HG03521 (cell line): ENCODE results near the gene RGS16.
A peak's percentile ranks its signal among the peaks of the same experiment; 100 is the strongest.

ENCODE experiments used
- ATAC-seq: cut with Tn5 transposase; IDR thresholded peaks from one replicate; pipeline ENCODE4 v1.9.1; 2021; ENCODE audit warnings: mild to moderate bottlenecking, moderate library complexity; ENCODE audit not compliant: unreplicated experiment

RGS16 gene

DNA sequence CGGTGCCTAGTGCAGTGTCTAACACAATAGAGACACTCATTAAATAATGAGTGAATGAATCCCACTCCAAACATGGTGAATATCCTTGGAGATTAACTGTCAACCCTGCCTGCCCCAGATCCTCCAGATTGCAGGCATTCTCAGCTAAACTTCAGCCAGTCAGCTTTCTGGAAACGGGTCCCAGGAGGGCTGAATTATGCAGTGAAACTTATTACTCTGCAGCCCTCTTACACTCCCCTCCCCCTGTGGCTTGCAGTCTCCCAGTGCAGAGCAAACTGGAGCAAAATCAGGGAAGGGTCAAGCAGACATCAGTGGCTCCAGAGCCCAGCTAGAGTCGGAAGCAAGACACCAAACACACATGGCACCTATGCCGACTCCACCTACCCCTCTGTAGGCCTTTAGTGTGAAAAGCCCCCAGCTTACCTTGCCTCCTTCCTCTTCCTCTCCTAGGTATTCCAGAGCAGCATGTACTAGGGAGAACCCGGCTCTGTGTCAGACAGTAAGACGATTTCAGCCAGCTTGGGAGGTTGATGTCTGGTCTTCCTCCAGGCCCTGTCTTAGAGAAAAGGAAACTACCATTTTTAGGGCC lies 6.5 kb upstream of the RGS16 start:
- no peak for ATAC-seq

DNA sequence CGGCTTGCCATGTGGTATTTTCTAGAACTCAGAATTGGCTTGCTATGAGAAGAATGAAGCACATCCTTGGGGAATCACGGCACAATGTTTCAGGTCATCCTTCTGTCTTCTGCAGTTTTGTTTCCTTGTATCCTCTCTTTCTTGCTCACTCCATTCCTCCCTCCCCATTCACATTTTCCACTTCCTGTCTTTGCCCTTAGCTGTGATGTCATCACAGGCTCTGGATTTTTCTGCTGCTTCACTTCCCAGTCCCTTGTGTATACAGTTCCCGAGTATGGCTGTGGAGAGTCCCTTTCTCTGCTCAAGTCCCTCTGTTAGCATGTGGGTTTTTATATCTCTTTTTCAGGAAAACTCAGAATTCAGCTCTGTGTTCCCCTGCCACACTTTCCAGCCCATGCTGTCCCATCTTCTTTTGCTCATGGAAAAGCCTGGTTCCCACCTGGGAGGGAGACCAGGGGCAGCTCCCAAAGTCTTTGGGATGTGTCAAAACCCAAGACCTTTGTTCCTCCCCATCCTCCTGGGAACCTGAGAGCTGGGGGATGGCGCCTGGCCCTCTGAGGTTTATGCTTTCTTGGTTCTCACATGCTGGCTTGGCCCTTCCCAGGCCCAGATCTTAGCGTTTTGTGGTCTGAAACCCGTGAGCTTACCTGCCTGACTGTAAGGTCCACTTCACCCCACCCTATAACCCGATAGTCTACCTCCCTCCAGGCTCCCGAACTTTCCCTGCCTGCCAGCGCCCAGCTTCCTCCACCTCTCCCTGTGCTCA lies 4.8 kb upstream of the RGS16 start:
- ATAC-seq, result no peak

DNA sequence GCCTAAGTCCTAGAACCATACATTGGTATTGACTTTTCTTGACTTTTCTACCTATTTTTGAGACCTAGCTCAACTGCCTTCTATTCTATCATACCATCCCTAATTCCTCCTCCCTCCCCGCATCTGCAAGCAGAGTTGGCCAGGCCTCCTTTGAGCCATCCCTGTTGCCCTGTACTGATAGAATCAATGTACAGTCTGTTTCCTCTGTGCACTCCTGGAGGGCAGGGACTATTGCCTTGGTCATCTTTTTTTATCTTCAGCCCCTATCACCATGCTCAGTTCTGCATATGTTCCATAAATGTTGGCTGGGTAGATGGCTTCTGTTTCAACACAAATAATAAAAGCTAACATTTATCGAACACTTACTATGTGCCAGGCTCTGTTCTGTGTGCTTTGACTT lies 4.0 kb upstream of the RGS16 start:
- ATAC-seq, result no peak

DNA sequence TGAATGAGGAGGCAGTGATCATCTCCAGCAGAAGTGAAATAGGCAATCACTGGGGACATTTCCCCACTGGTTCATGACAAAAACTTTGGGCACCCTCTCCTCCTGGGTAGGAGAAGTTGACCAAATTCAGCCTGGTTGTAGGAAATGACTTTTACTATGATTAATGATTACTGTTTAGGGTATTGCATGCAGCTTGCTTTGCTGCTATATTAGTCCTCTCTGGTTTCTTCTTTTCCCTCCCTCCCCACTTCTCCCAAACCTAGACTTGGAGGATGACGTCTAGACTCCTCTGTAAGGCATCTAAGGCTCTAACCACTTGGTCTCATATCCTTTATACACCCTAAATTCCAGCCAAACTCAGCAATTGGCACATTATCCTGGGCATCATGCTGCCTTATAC lies 3.4 kb upstream of the RGS16 start:
- no peak for ATAC-seq

DNA sequence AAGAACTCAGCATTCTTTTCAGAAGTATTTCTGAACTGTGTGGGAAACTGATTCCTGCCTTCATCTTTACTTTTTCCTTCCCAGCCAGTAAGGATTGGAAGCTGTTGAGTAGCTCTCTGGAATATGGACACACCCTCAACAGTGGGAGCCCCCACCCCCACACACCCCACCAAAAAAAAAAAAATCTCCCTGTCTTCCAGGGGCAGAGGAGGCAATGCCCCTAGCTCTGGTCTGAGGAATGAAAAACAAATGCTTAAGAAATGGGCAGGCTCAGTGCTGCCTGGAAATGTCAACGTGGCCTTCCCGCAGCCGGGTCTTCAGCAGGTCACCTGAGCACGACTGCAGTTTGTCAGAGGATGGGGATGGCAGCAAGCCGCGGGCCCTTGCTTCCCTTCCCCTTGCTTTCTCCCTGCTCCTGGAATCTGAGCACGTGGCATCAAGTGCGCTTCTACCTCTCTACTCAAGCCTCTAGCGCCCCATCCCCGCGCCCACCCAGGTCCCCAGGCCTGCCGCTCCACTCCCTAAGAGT lies 479 bp downstream of the RGS16 start:
- no peak for ATAC-seq

DNA sequence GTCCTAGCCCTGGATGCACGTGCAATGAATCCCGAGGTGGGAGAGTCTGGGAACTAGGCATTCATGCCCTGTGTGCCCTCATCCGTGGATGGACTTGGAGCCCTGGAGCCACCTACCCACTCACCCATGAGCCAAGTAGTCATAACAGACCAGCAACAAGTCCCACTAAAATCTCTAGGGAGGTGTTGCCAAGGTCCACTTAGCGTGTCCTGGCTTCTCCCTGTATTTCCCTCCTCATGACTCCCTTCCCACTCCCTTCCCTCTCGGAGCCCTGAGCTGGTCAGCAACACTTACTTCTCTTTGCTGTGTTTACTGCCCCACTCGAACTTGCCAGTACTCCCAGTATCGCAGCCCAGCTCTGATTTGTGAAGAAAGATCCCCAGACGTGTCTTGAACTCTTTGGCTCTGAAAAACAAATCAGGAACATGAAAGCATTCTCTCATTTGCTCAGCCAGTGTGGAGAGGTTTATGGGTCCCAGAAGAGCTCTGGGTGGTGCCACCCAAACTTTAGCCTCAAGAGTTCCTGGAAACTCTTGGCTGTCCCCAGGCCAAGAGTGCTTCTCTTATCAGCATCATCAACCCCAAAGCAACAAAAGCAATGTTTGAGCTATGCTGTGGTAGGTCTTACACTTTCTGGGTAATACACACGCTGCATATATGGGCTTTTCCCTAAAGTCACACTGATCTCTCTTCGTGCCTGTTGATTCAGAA lies 1.1 kb downstream of the RGS16 start:
- no peak for ATAC-seq

DNA sequence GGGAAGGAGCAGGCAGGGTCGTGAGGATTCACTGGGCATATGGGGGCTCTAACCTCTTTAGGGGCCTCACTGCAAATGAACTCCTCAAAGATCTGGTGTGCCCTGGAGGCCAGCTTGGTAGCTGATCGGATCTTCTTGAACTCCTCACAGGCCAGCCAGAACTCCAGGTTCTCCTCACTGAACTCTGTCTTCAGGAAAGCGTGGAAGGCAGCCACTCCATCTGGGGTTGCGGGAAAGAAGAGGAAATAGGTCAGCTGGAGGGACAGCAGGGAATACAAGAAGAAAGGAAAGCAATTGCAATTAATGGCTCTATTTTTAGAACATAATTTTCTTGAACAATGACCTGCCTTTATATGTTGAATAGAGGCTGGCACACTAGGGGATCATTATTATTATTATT lies 2.3 kb downstream of the RGS16 start:
- no peak for ATAC-seq

DNA sequence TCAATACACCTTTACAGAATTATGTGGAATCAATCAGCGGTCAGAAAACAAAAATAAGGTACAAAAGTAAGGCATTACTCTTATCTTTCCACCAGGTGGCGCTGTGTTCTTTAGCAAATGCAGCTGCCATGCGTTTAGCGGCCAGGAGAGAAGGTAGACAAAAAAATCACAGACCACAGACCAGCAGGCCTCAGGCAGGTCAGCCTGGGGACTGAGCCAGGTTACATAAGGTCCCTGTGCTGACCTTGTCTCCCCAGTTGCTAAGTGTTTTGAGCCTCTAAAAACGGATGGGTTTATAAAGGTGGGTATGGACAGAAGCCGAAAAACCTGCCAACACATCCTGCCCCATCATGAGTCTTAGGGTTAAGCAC lies 2.8 kb downstream of the RGS16 start:
- ATAC-seq, result no peak

DNA sequence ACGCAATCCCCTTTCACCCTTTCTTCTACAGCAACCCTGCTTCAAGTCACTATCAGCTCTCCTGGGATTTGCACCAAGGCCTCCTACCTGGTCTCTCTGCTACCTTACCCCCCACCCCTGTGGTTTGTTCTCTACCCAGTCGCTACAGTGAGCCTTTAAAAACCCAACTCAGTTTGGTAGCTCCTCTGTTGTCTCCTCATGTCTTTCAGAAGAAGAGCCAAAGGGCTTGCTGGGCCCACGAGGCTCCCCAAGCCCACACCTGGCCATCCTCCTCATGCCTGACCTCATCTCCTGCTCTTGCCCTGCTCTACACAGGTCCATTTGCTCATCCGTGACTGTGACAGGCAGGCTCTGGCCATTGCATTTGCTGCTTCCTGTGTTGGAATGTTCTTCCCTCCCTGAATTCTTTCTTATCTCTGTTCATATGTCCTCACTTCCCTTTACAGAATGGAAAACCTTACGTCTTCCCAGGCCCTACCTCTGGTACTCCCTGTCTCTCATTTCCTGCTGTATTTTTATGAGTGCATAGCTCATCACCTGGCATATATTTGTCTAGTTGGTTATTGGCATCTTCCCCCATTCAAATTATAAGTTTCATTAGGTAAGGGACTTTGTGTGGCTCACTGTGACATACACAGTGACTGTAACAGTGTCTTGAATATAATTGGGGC lies 3.3 kb downstream of the RGS16 start:
- no peak for ATAC-seq

DNA sequence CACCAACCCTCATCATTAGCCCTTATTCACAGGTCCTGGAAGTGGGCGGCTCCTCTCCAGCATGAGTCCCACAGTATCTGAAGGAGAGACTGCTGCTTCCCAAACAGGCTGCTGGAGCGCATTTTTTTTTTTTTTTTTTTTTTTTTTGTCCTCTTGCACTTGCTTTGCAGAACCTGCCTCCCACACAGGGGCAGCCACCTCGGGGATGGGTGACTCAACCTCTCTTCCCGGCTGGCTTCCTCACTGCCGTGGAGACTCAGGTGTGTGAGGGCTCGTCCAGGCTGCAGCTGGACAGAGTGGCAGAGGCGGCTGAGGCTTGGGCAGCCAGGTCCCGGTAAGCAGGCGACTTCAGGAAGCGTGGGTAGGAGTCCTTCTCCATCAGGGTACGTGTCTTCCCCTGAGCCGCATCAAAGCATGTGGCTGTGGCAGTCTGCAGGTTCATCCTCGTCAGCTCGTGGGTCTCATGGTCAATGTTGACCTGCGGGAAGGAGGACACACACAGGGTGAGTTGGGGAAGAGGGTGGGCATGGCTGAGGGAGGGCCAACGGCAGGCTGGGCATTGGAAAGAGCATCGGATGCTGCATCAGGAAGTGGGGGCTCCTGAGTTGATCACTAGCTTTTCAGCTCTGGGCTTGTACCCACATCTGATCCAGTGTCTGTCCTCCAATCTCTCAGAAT lies 4.0 kb downstream of the RGS16 start:
- no peak for ATAC-seq

DNA sequence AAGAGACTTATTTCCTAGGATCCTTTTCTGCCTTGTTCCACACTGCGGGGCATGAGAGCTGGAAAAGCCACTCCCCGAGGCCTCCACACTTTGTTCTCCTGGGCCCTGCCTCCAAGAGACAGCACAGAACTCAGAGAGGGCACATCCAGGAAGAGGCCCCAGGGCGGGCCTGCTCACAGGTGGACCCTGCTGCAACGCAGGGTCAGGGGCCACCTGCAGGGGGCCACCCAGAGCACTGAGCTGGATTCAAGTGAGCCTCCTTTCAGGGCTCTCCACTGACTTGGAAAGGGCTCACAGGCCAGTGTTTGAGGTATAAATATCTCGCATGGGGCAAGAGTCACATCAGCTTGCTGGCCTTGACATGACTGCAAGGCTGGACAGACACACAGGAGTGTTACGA lies 4.8 kb downstream of the RGS16 start:
- no peak for ATAC-seq

DNA sequence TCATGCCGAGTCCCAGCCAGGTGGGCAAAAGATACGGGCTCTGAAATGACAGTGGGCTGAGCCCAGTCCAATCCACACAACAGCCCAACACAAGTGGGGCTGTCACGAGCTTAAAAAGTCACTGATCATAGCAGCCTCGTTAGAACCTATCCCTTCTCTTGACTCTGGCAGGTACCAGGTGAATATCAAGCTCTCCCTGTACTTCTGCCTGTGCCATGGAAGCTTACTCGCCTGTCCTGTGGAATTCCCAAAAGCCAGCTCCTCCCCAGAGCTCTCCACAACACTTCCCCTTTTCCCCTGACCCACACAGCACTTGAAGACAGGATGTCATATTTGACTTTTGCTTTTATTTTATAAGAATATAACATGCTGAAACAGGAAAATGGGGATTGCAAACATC lies 5.9 kb downstream of the RGS16 start:
- ATAC-seq, result no peak

DNA sequence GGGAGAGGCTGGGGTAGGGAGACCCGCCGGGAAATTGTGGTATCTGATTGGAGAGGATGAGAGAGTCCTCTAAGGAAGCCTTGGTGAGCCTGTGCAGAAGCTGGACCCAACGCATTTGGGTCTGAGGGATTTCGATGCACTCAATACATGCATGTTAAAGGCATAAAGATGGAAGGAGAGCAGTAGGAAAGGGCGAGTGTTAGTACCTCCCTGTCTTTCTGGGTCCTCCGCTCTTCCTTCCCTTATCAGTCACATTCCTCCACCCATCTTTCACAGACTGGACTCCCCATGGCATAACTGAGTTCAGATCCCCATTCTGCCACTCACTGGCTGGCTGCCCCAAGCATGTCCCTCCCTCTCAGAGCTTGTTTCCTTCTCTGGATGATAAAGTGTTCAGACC lies 7.3 kb downstream of the RGS16 start:
- no peak for ATAC-seq

DNA sequence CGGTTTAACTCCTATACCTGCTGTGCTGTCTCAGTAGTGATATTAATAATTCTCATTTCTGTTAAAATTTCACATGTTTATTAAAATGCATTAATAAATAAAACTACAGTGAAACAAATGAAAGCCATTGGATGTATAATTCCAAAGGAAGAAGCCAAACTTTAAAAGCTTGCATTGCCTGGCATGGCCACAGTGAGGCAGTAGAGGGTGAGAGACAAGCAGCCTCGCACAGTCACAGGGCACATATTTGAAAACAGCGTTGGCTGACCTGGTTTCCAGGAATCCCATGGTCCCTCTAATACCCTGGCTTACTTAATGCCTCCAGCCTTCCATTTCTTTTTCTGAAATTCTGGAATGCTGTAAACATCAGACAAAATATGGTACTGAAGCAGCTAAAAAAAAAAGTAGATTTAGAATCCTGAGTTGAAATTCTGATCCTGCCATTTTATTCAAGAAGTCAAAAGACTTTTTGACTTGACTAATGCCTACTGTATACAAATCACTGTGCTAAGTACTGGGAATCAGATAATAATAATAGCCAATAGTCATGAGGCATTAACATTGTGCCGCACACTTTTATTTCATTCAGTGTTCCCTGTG lies 8.4 kb downstream of the RGS16 start:
- no peak for ATAC-seq

DNA sequence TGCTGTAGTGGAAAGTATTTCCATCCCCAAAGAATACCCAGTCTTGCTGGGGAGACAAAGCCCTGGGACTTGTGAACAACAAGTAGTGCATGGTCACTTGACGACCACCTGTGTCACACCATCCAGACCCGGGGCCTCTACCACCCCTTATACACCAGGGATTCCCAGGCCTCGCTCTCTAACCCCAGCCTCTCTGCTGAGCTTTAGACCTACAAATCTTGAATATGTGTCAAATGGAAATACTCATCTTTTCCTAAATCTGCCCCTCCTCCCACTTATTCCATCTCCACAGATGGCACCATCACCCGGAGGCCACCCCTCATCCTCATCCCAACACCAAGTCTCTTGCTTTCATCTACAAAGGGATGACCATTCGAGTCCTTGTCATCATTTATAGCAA lies 14.3 kb downstream of the RGS16 start:
- ATAC-seq, result no peak

DNA sequence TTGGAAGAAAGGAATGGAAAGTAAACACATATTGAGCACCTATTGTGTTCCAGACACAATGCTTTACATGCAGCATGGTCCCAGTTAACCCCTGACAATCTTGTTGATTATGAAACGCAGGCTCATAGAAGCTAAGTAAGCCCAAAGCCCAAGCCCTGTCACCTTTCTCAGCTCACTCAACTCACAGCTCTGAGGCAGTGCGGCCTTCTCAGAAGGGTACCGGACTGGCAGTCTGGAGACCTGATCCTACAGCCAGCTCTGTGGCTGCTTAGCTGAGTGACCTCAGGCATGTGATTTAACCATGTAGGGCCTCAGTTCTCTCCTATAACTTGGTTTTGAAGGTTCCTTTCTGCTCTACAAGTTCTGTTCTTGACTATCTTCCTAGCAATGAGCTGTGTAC lies 14.7 kb downstream of the RGS16 start:
- no peak for ATAC-seq

DNA sequence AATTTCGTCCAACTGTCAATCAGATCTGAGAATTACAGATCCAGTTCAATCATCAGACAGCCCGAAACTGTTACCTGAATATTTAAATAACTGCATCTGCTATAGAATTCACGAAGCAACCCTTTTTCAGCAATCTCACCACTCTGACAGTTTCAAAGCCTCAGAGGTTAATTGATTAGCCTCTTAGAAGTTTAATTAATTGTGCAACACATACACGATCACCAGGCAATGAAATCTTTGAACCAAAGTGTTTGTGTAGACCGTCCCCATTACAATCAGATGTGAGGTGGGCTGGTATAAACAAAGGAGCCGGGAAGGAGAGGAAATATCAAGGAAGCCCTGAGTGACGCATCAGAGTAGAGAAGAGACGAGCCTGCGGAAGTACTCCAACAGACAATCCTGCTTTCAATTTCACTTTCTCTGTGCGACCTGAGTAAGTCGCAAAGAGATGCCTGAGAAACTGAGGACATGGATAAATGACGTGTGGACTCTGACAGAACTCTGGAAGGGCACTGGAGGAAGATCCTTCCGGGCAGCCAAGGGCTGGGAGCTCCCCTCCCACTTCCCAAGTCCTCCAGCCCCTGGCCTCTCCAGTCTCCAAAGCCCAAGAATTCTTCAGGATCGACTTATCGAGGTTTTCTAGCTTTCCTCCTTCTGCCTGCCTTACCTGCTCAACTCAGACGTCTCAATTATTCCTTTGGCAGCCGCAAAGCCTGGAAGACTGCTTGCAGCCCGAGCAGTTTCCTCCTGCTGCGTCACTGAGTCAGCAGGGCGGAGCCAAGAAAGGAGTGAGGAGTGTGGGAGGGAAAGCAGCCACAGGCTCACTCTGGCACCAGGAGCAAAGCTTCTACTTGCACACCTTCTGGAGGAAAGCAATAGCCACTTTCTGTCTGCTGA lies 15.4 kb downstream of the RGS16 start, which contains the start of gene RNASEL:
TSS of gene RNASEL (minus strand) at position 757 of the 897 bp plus-strand sequence. CDS start 2,450 bp downstream, outside the sequence.
- peak; percentile 73 for ATAC-seq

DNA sequence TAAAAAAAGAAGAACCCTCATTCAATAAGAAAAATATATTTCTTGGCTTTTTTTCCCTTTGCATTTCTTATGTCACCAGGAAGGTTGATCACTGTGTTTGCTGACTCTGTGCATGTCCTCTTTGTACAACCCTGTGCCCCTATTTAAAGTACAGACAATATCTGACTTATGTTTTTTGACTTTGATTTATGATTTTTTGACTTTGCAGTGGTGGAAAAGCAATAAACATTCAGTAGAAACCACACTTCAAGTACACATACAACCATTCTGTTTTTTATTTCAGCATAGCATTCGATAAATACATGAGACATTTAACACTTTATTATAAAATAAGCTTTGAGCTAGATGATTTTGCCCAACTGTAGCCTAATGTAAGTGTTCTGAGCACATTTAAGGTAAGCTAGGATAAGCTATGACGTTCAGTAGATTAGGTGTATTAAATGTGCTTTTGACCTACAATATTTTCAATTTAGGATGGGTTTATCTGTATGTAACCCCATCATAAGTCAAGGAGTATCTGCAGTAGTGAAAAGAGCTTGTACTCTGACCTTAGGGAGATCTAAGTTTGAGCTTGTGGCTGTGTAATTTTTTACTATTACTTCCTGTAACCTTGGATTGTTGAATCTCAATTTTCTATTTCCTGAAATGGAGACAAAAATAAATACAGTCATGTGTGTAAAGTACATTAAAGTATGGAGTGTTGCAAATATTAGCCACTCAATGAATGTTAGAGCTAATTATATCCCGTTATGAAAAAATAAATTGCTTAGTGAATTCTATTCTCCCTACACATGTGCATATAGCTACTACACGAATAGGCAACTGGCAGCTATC lies 16.3 kb downstream of the RGS16 start:
- ATAC-seq, result no peak

DNA sequence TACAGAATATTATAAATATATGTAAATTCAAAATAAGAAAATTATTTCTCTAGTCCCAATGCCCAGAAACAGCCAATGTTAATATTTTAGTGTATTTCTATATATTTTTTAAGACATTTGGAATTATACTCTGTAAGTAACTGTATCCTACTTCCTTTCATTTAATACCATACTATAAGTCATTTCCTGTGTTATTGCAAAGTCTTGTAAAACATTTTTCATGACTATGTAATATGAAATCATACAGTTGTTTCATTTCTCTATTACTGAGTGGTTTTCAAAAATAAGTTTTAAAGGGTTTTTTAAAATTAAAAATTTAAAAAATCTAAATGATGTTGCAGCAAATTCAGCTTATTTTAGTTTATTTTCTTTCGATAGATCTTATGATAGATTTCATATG lies 17.1 kb downstream of the RGS16 start:
- no peak for ATAC-seq
